ENCODE data around the gene SLC23A1. TPM values are rescaled to one million over a fixed set of nuclear protein-coding genes. Genes with fewer than 3 reads are reported as not detected.

Gene SLC23A1
- total RNA-seq, 4 donors from 2014 or later = not detected

- 94% methylated on average over 8 of the region's 10 CpGs for WGBS
- peaks cover 0 to 17% (median 3%) of the 10 kb centered on the region in 4 donors for H3K36me3 ChIP-seq
- H3K4me3 ChIP-seq = no peak overlapping the region
- H3K9me3 ChIP-seq = no peaks in the 10 kb centered on the region
- no peaks in the 10 kb centered on the region for H3K27me3 ChIP-seq
- no peak for DNase-seq (ENCODE audit: extremely low spot score)
- TF ChIP-seq POLR2A (IDR thresholded peaks at IDR 0.05; ENCODE audit: low read depth) = no peak
- no peak for TF ChIP-seq POLR2AphosphoS5 (IDR thresholded peaks at IDR 0.05)
- TF ChIP-seq CTCF (IDR thresholded peaks at IDR 0.05) = no peak
- no peak for TF ChIP-seq EP300 (IDR thresholded peaks at IDR 0.05)
- peaks cover 14 to 39% (median 19%) of the 10 kb centered on the region in 4 donors for H3K4me1 ChIP-seq
- intact Hi-C loops (cut with DNase I) = no loop called here
- H3K27ac ChIP-seq (replicated peaks in 1 of 4) = no peak overlapping the region
Measured at GRCh38 chr5:139401546-139401945, 18.4 kb upstream of the SLC23A1 start.

GRCh38 chr5:139399501-139400121, 16.5 kb upstream of the SLC23A1 start:
- Histone ChIP-seq H3K9me3 (no peaks in the 10 kb centered on the region), H3K4me1 (peaks cover 23 to 50% (median 34%) of the 10 kb centered on the region in 4 donors), H3K4me3 (no peak overlapping the region), H3K27me3 (peaks cover 0 to 9% (median 3%) of the 10 kb centered on the region in 4 donors), H3K27ac (replicated peaks in 1 of 4) (no peak overlapping the region), H3K36me3 (peaks cover 0 to 17% (median 3%) of the 10 kb centered on the region in 4 donors)
- intact Hi-C loops (cut with DNase I) = no loop called here
- 87% methylated on average over 6 of the region's 6 CpGs for WGBS
- no peak for TF ChIP-seq POLR2AphosphoS5 (IDR thresholded peaks at IDR 0.05)
- TF ChIP-seq EP300 (IDR thresholded peaks at IDR 0.05) = no peak
- TF ChIP-seq POLR2A (IDR thresholded peaks at IDR 0.05; ENCODE audit: low read depth) = no peak
- TF ChIP-seq CTCF (IDR thresholded peaks at IDR 0.05) = no peak
- DNase-seq (ENCODE audit: extremely low spot score) = no peak

GRCh38 chr5:139397921-139398320, 14.8 kb upstream of the SLC23A1 start:
- Histone ChIP-seq H3K4me1 (peaks cover 22 to 54% (median 38%) of the 10 kb centered on the region in 4 donors), H3K27me3 (peaks cover 0 to 26% (median 6%) of the 10 kb centered on the region in 4 donors), H3K9me3 (no peaks in the 10 kb centered on the region), H3K27ac (replicated peaks in 1 of 4) (no peak overlapping the region), H3K36me3 (peaks cover 0 to 17% (median 3%) of the 10 kb centered on the region in 4 donors), H3K4me3 (no peak overlapping the region)
- intact Hi-C loops (cut with DNase I) = no loop called here
- TF ChIP-seq CTCF (IDR thresholded peaks at IDR 0.05) (no peak), POLR2A (IDR thresholded peaks at IDR 0.05; ENCODE audit: low read depth) (no peak), EP300 (IDR thresholded peaks at IDR 0.05) (no peak), POLR2AphosphoS5 (IDR thresholded peaks at IDR 0.05) (no peak)
- no peak for DNase-seq (ENCODE audit: extremely low spot score)
- 24% methylated on average over 6 of the region's 6 CpGs for WGBS

- intact Hi-C loops (cut with DNase I) = no loop called here
- H3K27ac ChIP-seq (replicated peaks in 1 of 4) = peak overlapping the region in 1 of 4 donors; percentile 7
Measured at GRCh38 chr5:139396691-139397090, 13.6 kb upstream of the SLC23A1 start.

More at GRCh38 chr5:139396691-139397090, 13.6 kb upstream of the SLC23A1 start:
- Histone ChIP-seq H3K36me3 (peaks cover 0 to 16% (median 3%) of the 10 kb centered on the region in 4 donors), H3K4me3 (no peak overlapping the region), H3K9me3 (no peaks in the 10 kb centered on the region), H3K4me1 (peaks cover 30 to 62% (median 46%) of the 10 kb centered on the region in 4 donors), H3K27me3 (peaks cover 0 to 37% (median 6%) of the 10 kb centered on the region in 4 donors)
- TF ChIP-seq POLR2A (IDR thresholded peaks at IDR 0.05; ENCODE audit: low read depth) = no peak
- no peak for TF ChIP-seq CTCF (IDR thresholded peaks at IDR 0.05)
- no peak for TF ChIP-seq EP300 (IDR thresholded peaks at IDR 0.05)
- no peak for TF ChIP-seq POLR2AphosphoS5 (IDR thresholded peaks at IDR 0.05)
- DNase-seq (ENCODE audit: extremely low spot score) = no peak
- WGBS = 88% methylated on average over 7 of the region's 8 CpGs

Measured in esophagus muscularis mucosa (tissue), 4 donors.